ENCODE data around the gene ITGBL1. TPM values are rescaled to one million over a fixed set of nuclear protein-coding genes. Genes with fewer than 3 reads are reported as not detected.

ITGBL1 gene
- total and polyA plus RNA-seq, 2 donors (not counting 3 experiments of a cell fraction or from before 2014, with no cell fraction given) = 4.6 to 8.8 TPM

DNA sequence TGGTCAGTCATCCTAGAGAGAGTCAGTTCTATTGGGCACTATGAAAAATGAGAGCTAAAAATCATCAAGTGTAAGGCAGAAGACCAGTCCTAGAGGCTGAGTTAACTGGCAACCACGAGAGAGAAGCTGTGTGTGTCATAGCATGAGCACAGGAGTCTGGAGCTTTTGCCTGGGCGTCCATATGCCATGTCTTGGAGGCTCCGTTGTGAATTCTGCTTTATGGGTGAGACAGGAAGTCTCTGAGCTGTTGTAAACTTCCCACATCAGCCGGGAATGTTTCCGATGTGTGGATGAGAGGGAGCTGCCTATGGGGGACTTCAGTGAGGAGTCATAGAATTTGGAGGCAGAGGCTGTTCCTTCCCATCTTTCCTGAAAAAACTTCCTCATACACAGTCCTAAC is 120.0 kb downstream of the ITGBL1 start:
- no peak overlapping the region for H3K27ac ChIP-seq (ENCODE audit: insufficient read depth, low read depth, low read length)
- H2AFZ ChIP-seq (ENCODE audit: low read depth, low read length) = peak overlapping the region; percentile 46
- no peaks in the 10 kb centered on the region for H3K9me3 ChIP-seq (replicated peaks; ENCODE audit: control insufficient read depth, insufficient read depth, low read length)
- DNase-seq (ENCODE audit: low read depth, low spot score) = peak; percentile 15
- H3K27me3 ChIP-seq (ENCODE audit: control insufficient read depth in 2 of 2, insufficient read depth in 2 of 2, low read length in 2 of 2) = no peaks in the 10 kb centered on the region
- dilution Hi-C loops (cut with MboI; ENCODE audit: extremely low pct_ligation_motif_present, low sequenced_read_pairs) (no loop called here), intact Hi-C loops (cut with micrococcal nuclease) (no loop called here)
- POLR2A ChIA-PET = no interaction called here
- H3K4me1 ChIP-seq (ENCODE audit: control insufficient read depth, extremely low read depth, insufficient read depth, low read length) = peaks cover 7% of the 10 kb centered on the region
- H3K4me3 ChIP-seq (replicated peaks in 1 of 3; ENCODE audit: insufficient read depth in 1 of 3, low read depth in 1 of 3, low read length in 3 of 3) = no peak overlapping the region
- CTCF ChIA-PET = interaction anchor here (1.0 to 1.5 kb wide), 3 partner anchors 8 to 20 kb away, joined by 3 to 5 read pairs (median 4); no protein-coding TSS in a partner anchor
- no peak for TF ChIP-seq JUN (IDR thresholded peaks at IDR 0.05; ENCODE audit: borderline replicate concordance, insufficient read depth, insufficient read length, low read depth)
- no peak for TF ChIP-seq FOS (IDR thresholded peaks at IDR 0.05; ENCODE audit: borderline replicate concordance, insufficient read depth, low read length)
- TF ChIP-seq, protein P1, sequence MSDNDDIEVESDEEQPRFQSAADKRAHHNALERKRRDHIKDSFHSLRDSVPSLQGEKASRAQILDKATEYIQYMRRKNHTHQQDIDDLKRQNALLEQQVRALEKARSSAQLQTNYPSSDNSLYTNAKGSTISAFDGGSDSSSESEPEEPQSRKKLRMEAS (IDR thresholded peaks at IDR 0.05; ENCODE audit: insufficient read depth, insufficient read length) = no peak
- no TSS peak for BruUV-seq (replicated peaks)
- H3K79me2 ChIP-seq (ENCODE audit: control insufficient read depth, insufficient read depth, low read length) = no peaks in the 10 kb centered on the region
- no peaks in the 10 kb centered on the region for H3K9me1 ChIP-seq (replicated peaks; ENCODE audit: control insufficient read depth, extremely low read depth, insufficient read depth, low read length)
- no peak overlapping the region for H3K4me2 ChIP-seq (ENCODE audit: insufficient read depth, low read length)
- peak; percentile 72 for FAIRE-seq
- no peaks in the 10 kb centered on the region for H4K20me1 ChIP-seq (replicated peaks; ENCODE audit: control insufficient read depth, extremely low read depth, insufficient read depth, low read length)
- no peaks in the 10 kb centered on the region for H3K36me3 ChIP-seq (ENCODE audit: control insufficient read depth in 2 of 2, extremely low read depth in 1 of 2, insufficient read depth in 2 of 2, low read length in 2 of 2)
- no peak overlapping the region for H3K9ac ChIP-seq (replicated peaks; ENCODE audit: extremely low read depth, insufficient read depth, low read length)

DNA sequence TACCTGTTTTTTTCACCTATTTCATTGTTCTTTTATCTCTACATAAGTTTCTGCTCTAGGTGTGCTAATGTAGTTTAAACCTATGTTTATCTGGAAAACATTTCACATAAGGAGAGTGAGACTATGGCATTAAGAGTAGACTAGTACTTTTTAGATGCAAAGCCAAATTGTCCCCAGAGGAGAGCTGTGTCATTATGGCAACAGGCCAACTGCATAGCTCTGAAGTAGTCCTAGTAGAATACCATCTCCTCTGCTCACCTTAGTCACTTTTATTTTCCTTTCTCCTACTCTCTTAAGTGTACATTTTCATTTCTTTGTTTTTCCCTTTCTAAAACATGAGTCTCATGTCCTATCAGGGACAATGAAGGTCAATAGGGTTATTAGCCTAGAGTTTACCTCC is 123.1 kb downstream of the ITGBL1 start:
- H3K4me3 ChIP-seq (replicated peaks in 1 of 3; ENCODE audit: insufficient read depth in 1 of 3, low read depth in 1 of 3, low read length in 3 of 3) = no peak overlapping the region
- dilution Hi-C loops (cut with MboI; ENCODE audit: extremely low pct_ligation_motif_present, low sequenced_read_pairs) (no loop called here), intact Hi-C loops (cut with micrococcal nuclease) (no loop called here)
- H3K36me3 ChIP-seq (ENCODE audit: control insufficient read depth in 2 of 2, extremely low read depth in 1 of 2, insufficient read depth in 2 of 2, low read length in 2 of 2) = no peaks in the 10 kb centered on the region
- DNase-seq (ENCODE audit: low read depth, low spot score) = no peak
- no peak overlapping the region for H3K9ac ChIP-seq (replicated peaks; ENCODE audit: extremely low read depth, insufficient read depth, low read length)
- ChIA-PET POLR2A (no interaction called here), CTCF (interaction anchor here (1.3 kb wide), 1 partner anchor 61 kb away, joined by 3 read pairs; no protein-coding TSS in a partner anchor)
- TF ChIP-seq, protein P1 (IDR thresholded peaks at IDR 0.05; ENCODE audit: insufficient read depth, insufficient read length) = no peak
- TF ChIP-seq FOS (IDR thresholded peaks at IDR 0.05; ENCODE audit: borderline replicate concordance, insufficient read depth, low read length) (no peak), MYC (IDR thresholded peaks at IDR 0.05; ENCODE audit: low read depth, low read length) (no peak), EZH2 (IDR thresholded peaks at IDR 0.05; ENCODE audit: borderline replicate concordance, low read depth, low read length, severe bottlenecking) (no peak)
- TF ChIP-seq, protein P2, sequence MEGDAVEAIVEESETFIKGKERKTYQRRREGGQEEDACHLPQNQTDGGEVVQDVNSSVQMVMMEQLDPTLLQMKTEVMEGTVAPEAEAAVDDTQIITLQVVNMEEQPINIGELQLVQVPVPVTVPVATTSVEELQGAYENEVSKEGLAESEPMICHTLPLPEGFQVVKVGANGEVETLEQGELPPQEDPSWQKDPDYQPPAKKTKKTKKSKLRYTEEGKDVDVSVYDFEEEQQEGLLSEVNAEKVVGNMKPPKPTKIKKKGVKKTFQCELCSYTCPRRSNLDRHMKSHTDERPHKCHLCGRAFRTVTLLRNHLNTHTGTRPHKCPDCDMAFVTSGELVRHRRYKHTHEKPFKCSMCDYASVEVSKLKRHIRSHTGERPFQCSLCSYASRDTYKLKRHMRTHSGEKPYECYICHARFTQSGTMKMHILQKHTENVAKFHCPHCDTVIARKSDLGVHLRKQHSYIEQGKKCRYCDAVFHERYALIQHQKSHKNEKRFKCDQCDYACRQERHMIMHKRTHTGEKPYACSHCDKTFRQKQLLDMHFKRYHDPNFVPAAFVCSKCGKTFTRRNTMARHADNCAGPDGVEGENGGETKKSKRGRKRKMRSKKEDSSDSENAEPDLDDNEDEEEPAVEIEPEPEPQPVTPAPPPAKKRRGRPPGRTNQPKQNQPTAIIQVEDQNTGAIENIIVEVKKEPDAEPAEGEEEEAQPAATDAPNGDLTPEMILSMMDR (IDR thresholded peaks at IDR 0.05; ENCODE audit: extremely low read depth in 1 of 2, insufficient read depth in 1 of 2, low read depth in 1 of 2, low read length in 2 of 2) = no peak
- H4K20me1 ChIP-seq (replicated peaks; ENCODE audit: control insufficient read depth, extremely low read depth, insufficient read depth, low read length) = no peaks in the 10 kb centered on the region
- no peaks in the 10 kb centered on the region for H3K27me3 ChIP-seq (ENCODE audit: control insufficient read depth in 2 of 2, insufficient read depth in 2 of 2, low read length in 2 of 2)
- BruUV-seq (replicated peaks) = no TSS peak
- H3K4me2 ChIP-seq (ENCODE audit: insufficient read depth, low read length) = no peak overlapping the region
- H3K27ac ChIP-seq (ENCODE audit: insufficient read depth, low read depth, low read length) = no peak overlapping the region
- H3K9me3 ChIP-seq (replicated peaks; ENCODE audit: control insufficient read depth, insufficient read depth, low read length) = no peaks in the 10 kb centered on the region
- no peaks in the 10 kb centered on the region for H3K79me2 ChIP-seq (ENCODE audit: control insufficient read depth, insufficient read depth, low read length)
- no peak overlapping the region for H2AFZ ChIP-seq (ENCODE audit: low read depth, low read length)
- no peak for FAIRE-seq
- H3K4me1 ChIP-seq (ENCODE audit: control insufficient read depth, extremely low read depth, insufficient read depth, low read length) = peaks cover 22% of the 10 kb centered on the region
- no peaks in the 10 kb centered on the region for H3K9me1 ChIP-seq (replicated peaks; ENCODE audit: control insufficient read depth, extremely low read depth, insufficient read depth, low read length)

Data from endothelial cell of umbilical vein (primary cell).